Lower lobe of right lung (tissue), 2 donors: ENCODE results near the gene MAD1L1. TPM values are rescaled to one million over a fixed set of nuclear protein-coding genes. Genes with fewer than 3 reads are reported as not detected.

ENCODE experiments used
- ATAC-seq, 2 donors: fragments of 200-7000 bp; cut with Tn5 transposase; one replicate each; pipeline ENCODE4 v1.9.1; 2020 to 2022; ENCODE audit warnings: mild to moderate bottlenecking in 2 of 2, moderate library complexity in 2 of 2
- DNase-seq: peaks from one replicate; pipeline ENCODE4 v3.0.0-alpha.2; 2020
- H3K27ac ChIP-seq: fragments of 200-600 bp; one replicate; pipeline ENCODE4 v1.8.0; 2022
- H3K27me3 ChIP-seq: fragments of 200-600 bp; one replicate; pipeline ENCODE4 v1.8.0; 2022; ENCODE audit warnings: low read depth
- H3K36me3 ChIP-seq: fragments of 200-600 bp; one replicate; pipeline ENCODE4 v1.8.0; 2022; ENCODE audit warnings: mild to moderate bottlenecking
- H3K4me1 ChIP-seq: fragments of 200-600 bp; one replicate; pipeline ENCODE4 v1.8.0; 2022
- H3K4me3 ChIP-seq: fragments of 200-600 bp; one replicate; pipeline ENCODE4 v1.8.0; 2022; ENCODE audit warnings: mild to moderate bottlenecking
- H3K9me3 ChIP-seq: fragments of 200-600 bp; one replicate; pipeline ENCODE4 v1.8.0; 2022
- CTCF ChIP-seq: fragments of 200-600 bp; IDR thresholded peaks from one replicate; pipeline ENCODE4 v1.8.0; 2022; ENCODE audit warnings: antibody characterized with exemption, mild to moderate bottlenecking
- intact Hi-C: fragments of 100-400 bp; cut with DNase I; formaldehyde crosslinking; loops from one replicate; pipeline ENCODE4 v1.11.0; 2022
- total RNA-seq: library from RNA; stranded (reverse); fragmentation: NEBNext Ultra II Directional; extraction: Animal tissue kit (Norgen Biotek cat#: 25700); gene quantifications from one replicate; pipeline ENCODE4 v1.2.1, GENCODE V29; 2021
- donor health status: DM: no; HTN: yes; CAD: no; lungs with severe emphysema.

Gene MAD1L1
- total RNA-seq, 1 donor from 2014 or later = 44.5 TPM

- ATAC-seq (no peak), DNase-seq (no peak)
- Histone ChIP-seq H3K27me3 (no peaks in the 10 kb centered on the region), H3K36me3 (peaks cover 3% of the 10 kb centered on the region), H3K4me3 (no peak overlapping the region), H3K4me1 (no peaks in the 10 kb centered on the region), H3K27ac (no peak overlapping the region), H3K9me3 (no peaks in the 10 kb centered on the region)
- TF ChIP-seq CTCF = no peak
- intact Hi-C loops = no loop called here
Observed at GRCh38 chr7:1890289-1891235, 342.2 kb downstream of the MAD1L1 start.

GRCh38 chr7:1889556-1890181 lies 343.1 kb downstream of the MAD1L1 start:
- Histone ChIP-seq H3K27ac (no peak overlapping the region), H3K36me3 (peaks cover 3% of the 10 kb centered on the region), H3K4me1 (no peaks in the 10 kb centered on the region), H3K9me3 (no peaks in the 10 kb centered on the region), H3K27me3 (no peaks in the 10 kb centered on the region), H3K4me3 (no peak overlapping the region)
- DNase-seq (no peak), ATAC-seq (no peak)
- intact Hi-C loops = no loop called here
- TF ChIP-seq CTCF = no peak

- Histone ChIP-seq H3K36me3 (peaks cover 3% of the 10 kb centered on the region), H3K27me3 (no peaks in the 10 kb centered on the region), H3K4me1 (no peaks in the 10 kb centered on the region), H3K27ac (no peak overlapping the region), H3K4me3 (no peak overlapping the region), H3K9me3 (no peaks in the 10 kb centered on the region)
- no peak for ATAC-seq
- intact Hi-C loops = no loop called here
- no peak for TF ChIP-seq CTCF
- DNase-seq = no peak
Observed at GRCh38 chr7:1889091-1889490, 343.7 kb downstream of the MAD1L1 start.

- Histone ChIP-seq H3K4me3 (no peak overlapping the region), H3K27ac (no peak overlapping the region), H3K9me3 (no peaks in the 10 kb centered on the region), H3K4me1 (no peaks in the 10 kb centered on the region), H3K27me3 (no peaks in the 10 kb centered on the region), H3K36me3 (peaks cover 3% of the 10 kb centered on the region)
- ATAC-seq = no peak
- TF ChIP-seq CTCF = no peak
- intact Hi-C loops = no loop called here
- no peak for DNase-seq
Observed at GRCh38 chr7:1888425-1888824, 344.3 kb downstream of the MAD1L1 start.

GRCh38 chr7:1887251-1887650 lies 345.5 kb downstream of the MAD1L1 start:
- ATAC-seq (no peak), DNase-seq (no peak)
- H3K27me3 ChIP-seq = no peaks in the 10 kb centered on the region
- peaks cover 3% of the 10 kb centered on the region for H3K36me3 ChIP-seq
- H3K27ac ChIP-seq = no peak overlapping the region
- H3K4me1 ChIP-seq = no peaks in the 10 kb centered on the region
- no peak for TF ChIP-seq CTCF
- no peak overlapping the region for H3K4me3 ChIP-seq
- intact Hi-C loops = no loop called here
- no peaks in the 10 kb centered on the region for H3K9me3 ChIP-seq
